ENCODE measurements around the gene KYNU. TPM values are rescaled to one million over a fixed set of nuclear protein-coding genes. Genes with fewer than 3 reads are reported as not detected.

The KYNU gene
- total RNA-seq, 1 experiment from 2014 or later = 0.75 TPM

DNA sequence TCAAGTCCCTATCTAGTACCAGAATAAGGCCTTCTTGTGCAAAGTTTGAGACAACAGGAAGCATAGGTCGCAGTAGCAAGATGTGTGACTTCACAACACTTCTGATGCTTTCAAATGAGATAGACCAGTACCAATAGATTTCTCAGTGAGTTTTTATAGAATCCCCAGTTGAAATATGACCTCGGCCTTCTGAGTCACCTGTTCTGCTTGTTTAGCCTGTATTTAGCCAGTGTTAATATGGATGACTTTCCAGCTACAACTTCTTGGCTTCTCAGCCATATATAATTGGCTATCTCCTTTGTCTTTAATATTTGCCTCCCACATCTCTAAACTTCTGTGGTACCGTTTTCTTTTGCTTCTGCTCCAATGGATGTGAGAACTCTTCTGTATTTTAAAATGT is 113.8 kb downstream of the KYNU start:
- Histone ChIP-seq H2AFZ (ENCODE audit: low read length) (no peak overlapping the region), H3K4me3 (ENCODE audit: low read length) (no peak overlapping the region), H3K79me2 (ENCODE audit: low read length) (no peaks in the 10 kb centered on the region), H3K9me2 (replicated peaks; ENCODE audit: insufficient read depth, low read length) (no peaks in the 10 kb centered on the region), H3K27ac (ENCODE audit: low read length) (no peak overlapping the region), H4K20me1 (ENCODE audit: insufficient read depth, low read depth, low read length) (no peaks in the 10 kb centered on the region), H3K36me3 (ENCODE audit: insufficient read depth, low read length) (no peaks in the 10 kb centered on the region), H3K9me3 (ENCODE audit: low read length) (no peaks in the 10 kb centered on the region), H3K4me1 (ENCODE audit: low read length) (peaks cover 28% of the 10 kb centered on the region), H3K27me3 (ENCODE audit: low read length) (no peaks in the 10 kb centered on the region), H3K9ac (ENCODE audit: low read length) (no peak overlapping the region), H3K4me2 (ENCODE audit: low read depth, low read length, poor library complexity, severe bottlenecking) (no peak overlapping the region)
- no peak for DNase-seq

DNA sequence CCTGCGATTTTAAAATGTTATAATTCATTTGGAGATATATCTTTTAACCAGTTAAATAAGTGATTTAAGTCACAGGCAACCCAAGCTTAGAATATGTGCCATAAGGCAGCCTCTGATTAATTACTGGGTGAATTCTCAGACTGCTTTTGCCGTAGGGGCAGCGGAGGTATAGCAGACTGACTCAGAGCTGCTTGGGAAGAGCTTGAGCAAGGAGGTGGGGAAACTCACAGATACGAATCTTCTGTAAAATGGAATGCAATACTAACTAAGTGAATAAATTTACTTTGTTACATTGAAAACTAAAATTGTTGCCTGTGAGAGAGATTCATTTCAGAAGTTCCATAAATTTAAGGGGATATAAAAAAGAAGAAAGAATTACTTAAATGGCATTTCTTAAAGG is 115.4 kb downstream of the KYNU start:
- H3K79me2 ChIP-seq (ENCODE audit: low read length) = no peaks in the 10 kb centered on the region
- no peaks in the 10 kb centered on the region for H3K9me3 ChIP-seq (ENCODE audit: low read length)
- no peak overlapping the region for H3K9ac ChIP-seq (ENCODE audit: low read length)
- DNase-seq = no peak
- H3K27me3 ChIP-seq (ENCODE audit: low read length) = no peaks in the 10 kb centered on the region
- H2AFZ ChIP-seq (ENCODE audit: low read length) = no peak overlapping the region
- H3K9me2 ChIP-seq (replicated peaks; ENCODE audit: insufficient read depth, low read length) = no peaks in the 10 kb centered on the region
- H4K20me1 ChIP-seq (ENCODE audit: insufficient read depth, low read depth, low read length) = no peaks in the 10 kb centered on the region
- H3K4me1 ChIP-seq (ENCODE audit: low read length) = peaks cover 23% of the 10 kb centered on the region
- H3K27ac ChIP-seq (ENCODE audit: low read length) = no peak overlapping the region
- no peaks in the 10 kb centered on the region for H3K36me3 ChIP-seq (ENCODE audit: insufficient read depth, low read length)
- H3K4me3 ChIP-seq (ENCODE audit: low read length) = no peak overlapping the region
- H3K4me2 ChIP-seq (ENCODE audit: low read depth, low read length, poor library complexity, severe bottlenecking) = no peak overlapping the region

DNA sequence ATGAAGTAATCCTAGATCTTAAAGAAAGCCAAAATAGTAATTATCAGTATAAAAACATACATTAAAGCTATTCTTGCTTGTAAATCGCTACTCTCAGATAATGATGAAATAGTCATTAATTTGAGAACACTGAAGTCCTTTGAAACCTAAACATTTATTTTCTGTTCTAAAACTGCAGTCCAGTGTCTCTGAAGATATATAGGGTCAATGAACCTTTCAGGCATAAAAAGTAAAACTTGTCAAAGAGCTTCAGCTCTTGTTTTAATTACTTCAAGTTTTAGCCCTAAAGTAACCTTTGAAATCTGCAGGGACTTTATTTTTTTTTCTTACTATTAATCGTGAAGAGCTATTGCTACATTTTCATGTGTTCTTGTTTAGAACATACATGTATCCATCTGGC is 116.3 kb downstream of the KYNU start:
- H3K36me3 ChIP-seq (ENCODE audit: insufficient read depth, low read length) = no peaks in the 10 kb centered on the region
- no peaks in the 10 kb centered on the region for H3K9me3 ChIP-seq (ENCODE audit: low read length)
- no peaks in the 10 kb centered on the region for H4K20me1 ChIP-seq (ENCODE audit: insufficient read depth, low read depth, low read length)
- H3K27ac ChIP-seq (ENCODE audit: low read length) = no peak overlapping the region
- H3K4me3 ChIP-seq (ENCODE audit: low read length) = no peak overlapping the region
- no peak overlapping the region for H3K4me2 ChIP-seq (ENCODE audit: low read depth, low read length, poor library complexity, severe bottlenecking)
- peaks cover 21% of the 10 kb centered on the region for H3K4me1 ChIP-seq (ENCODE audit: low read length)
- no peak for DNase-seq
- no peaks in the 10 kb centered on the region for H3K79me2 ChIP-seq (ENCODE audit: low read length)
- no peak overlapping the region for H3K9ac ChIP-seq (ENCODE audit: low read length)
- H3K9me2 ChIP-seq (replicated peaks; ENCODE audit: insufficient read depth, low read length) = no peaks in the 10 kb centered on the region
- H3K27me3 ChIP-seq (ENCODE audit: low read length) = no peaks in the 10 kb centered on the region
- H2AFZ ChIP-seq (ENCODE audit: low read length) = no peak overlapping the region

DNA sequence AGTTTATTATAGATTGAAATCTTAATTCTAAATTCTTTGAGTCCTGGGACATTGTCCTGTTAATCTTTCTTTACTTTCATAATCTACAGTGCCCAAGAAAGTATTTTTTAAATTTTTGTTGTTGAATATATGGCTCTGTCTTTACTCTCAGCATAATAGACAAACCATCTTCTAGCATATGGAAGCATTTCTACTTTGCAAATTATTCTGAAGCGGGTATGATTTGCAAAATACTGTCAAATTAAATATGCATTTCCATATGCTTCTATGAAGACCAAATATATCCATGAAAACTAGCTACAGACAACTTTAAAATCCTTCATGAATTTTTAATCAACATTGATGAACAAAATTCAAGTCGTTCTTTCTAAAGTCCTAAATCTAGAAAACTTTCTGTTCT is 117.2 kb downstream of the KYNU start:
- no peak overlapping the region for H2AFZ ChIP-seq (ENCODE audit: low read length)
- H3K4me3 ChIP-seq (ENCODE audit: low read length) = no peak overlapping the region
- H3K4me1 ChIP-seq (ENCODE audit: low read length) = peaks cover 12% of the 10 kb centered on the region
- no peak for DNase-seq
- H3K4me2 ChIP-seq (ENCODE audit: low read depth, low read length, poor library complexity, severe bottlenecking) = no peak overlapping the region
- no peaks in the 10 kb centered on the region for H3K27me3 ChIP-seq (ENCODE audit: low read length)
- no peak overlapping the region for H3K27ac ChIP-seq (ENCODE audit: low read length)
- no peaks in the 10 kb centered on the region for H3K9me3 ChIP-seq (ENCODE audit: low read length)
- H4K20me1 ChIP-seq (ENCODE audit: insufficient read depth, low read depth, low read length) = no peaks in the 10 kb centered on the region
- no peak overlapping the region for H3K9ac ChIP-seq (ENCODE audit: low read length)
- no peaks in the 10 kb centered on the region for H3K36me3 ChIP-seq (ENCODE audit: insufficient read depth, low read length)
- no peaks in the 10 kb centered on the region for H3K79me2 ChIP-seq (ENCODE audit: low read length)
- no peaks in the 10 kb centered on the region for H3K9me2 ChIP-seq (replicated peaks; ENCODE audit: insufficient read depth, low read length)

DNA sequence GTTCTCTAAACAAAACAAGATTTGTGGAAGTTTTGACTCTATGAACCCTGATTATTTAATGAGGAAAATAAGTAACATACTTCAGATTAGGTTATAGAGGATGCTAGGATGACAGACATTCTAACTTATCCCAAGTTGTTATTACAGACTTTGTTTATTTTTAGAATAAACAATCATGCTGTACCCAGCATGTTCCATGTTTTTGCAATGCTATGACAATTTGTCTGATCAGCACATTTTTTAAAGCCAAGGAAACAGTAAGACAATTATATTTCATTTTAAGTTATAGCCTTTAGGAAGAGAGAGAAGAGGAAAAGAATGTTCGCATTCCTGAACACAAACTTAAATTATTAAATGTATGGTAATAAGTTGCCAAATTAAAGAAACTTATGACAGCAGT is 119.8 kb downstream of the KYNU start:
- H3K79me2 ChIP-seq (ENCODE audit: low read length) = no peaks in the 10 kb centered on the region
- no peak for DNase-seq
- no peak overlapping the region for H3K27ac ChIP-seq (ENCODE audit: low read length)
- no peak overlapping the region for H3K9ac ChIP-seq (ENCODE audit: low read length)
- H3K36me3 ChIP-seq (ENCODE audit: insufficient read depth, low read length) = no peaks in the 10 kb centered on the region
- H3K9me3 ChIP-seq (ENCODE audit: low read length) = no peaks in the 10 kb centered on the region
- H2AFZ ChIP-seq (ENCODE audit: low read length) = no peak overlapping the region
- no peak overlapping the region for H3K4me2 ChIP-seq (ENCODE audit: low read depth, low read length, poor library complexity, severe bottlenecking)
- H3K4me1 ChIP-seq (ENCODE audit: low read length) = no peaks in the 10 kb centered on the region
- no peaks in the 10 kb centered on the region for H3K9me2 ChIP-seq (replicated peaks; ENCODE audit: insufficient read depth, low read length)
- H3K27me3 ChIP-seq (ENCODE audit: low read length) = no peaks in the 10 kb centered on the region
- H3K4me3 ChIP-seq (ENCODE audit: low read length) = no peak overlapping the region
- no peaks in the 10 kb centered on the region for H4K20me1 ChIP-seq (ENCODE audit: insufficient read depth, low read depth, low read length)

DNA sequence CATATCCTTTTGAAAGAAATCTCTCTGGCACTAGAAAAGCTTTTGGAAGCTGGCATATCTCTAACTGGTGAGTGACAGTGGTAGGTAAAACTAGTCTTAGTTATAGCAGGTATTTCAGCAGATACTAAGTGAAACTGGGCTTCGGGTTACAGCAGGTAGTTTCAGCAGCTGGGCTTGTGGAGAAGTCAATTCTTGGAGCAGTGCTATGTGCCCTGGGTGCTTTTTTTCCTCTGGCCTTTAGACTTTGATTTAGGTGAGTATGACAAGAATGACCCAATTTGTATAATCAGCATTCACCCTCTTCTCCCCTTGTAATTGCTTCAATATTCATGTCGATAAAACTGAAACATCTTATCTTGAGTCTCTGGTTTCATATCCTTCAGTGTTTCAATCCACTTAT is 123.1 kb downstream of the KYNU start:
- H3K9me3 ChIP-seq (ENCODE audit: low read length) = no peaks in the 10 kb centered on the region
- H3K9ac ChIP-seq (ENCODE audit: low read length) = no peak overlapping the region
- H3K9me2 ChIP-seq (replicated peaks; ENCODE audit: insufficient read depth, low read length) = no peaks in the 10 kb centered on the region
- no peaks in the 10 kb centered on the region for H4K20me1 ChIP-seq (ENCODE audit: insufficient read depth, low read depth, low read length)
- no peaks in the 10 kb centered on the region for H3K4me1 ChIP-seq (ENCODE audit: low read length)
- H3K36me3 ChIP-seq (ENCODE audit: insufficient read depth, low read length) = no peaks in the 10 kb centered on the region
- H3K79me2 ChIP-seq (ENCODE audit: low read length) = no peaks in the 10 kb centered on the region
- no peak overlapping the region for H3K4me3 ChIP-seq (ENCODE audit: low read length)
- DNase-seq = no peak
- no peak overlapping the region for H2AFZ ChIP-seq (ENCODE audit: low read length)
- H3K4me2 ChIP-seq (ENCODE audit: low read depth, low read length, poor library complexity, severe bottlenecking) = no peak overlapping the region
- H3K27ac ChIP-seq (ENCODE audit: low read length) = no peak overlapping the region
- no peaks in the 10 kb centered on the region for H3K27me3 ChIP-seq (ENCODE audit: low read length)

DNA sequence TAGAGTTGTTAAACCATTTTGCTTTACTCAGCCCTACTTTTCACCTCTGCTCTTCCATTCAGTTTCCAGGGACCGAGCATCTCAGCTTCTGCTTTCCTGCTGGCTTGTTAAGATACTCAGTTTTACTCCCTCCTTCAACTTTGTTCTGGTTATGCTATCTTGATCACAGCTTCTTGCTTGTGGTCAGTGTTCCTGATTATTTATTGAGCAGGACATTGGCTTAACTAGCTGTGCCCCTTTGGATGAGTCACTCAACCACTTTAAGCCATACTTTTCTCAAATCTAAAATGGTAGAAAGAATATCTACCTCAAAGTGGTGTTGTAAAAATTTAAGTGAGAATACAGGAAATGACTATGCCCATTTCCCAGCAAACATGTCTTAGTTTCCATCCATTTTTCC is 124.0 kb downstream of the KYNU start:
- no peaks in the 10 kb centered on the region for H3K4me1 ChIP-seq (ENCODE audit: low read length)
- no peak overlapping the region for H3K9ac ChIP-seq (ENCODE audit: low read length)
- no peaks in the 10 kb centered on the region for H3K36me3 ChIP-seq (ENCODE audit: insufficient read depth, low read length)
- no peaks in the 10 kb centered on the region for H3K9me2 ChIP-seq (replicated peaks; ENCODE audit: insufficient read depth, low read length)
- no peak overlapping the region for H3K27ac ChIP-seq (ENCODE audit: low read length)
- no peaks in the 10 kb centered on the region for H3K79me2 ChIP-seq (ENCODE audit: low read length)
- no peaks in the 10 kb centered on the region for H4K20me1 ChIP-seq (ENCODE audit: insufficient read depth, low read depth, low read length)
- H3K4me2 ChIP-seq (ENCODE audit: low read depth, low read length, poor library complexity, severe bottlenecking) = no peak overlapping the region
- H2AFZ ChIP-seq (ENCODE audit: low read length) = no peak overlapping the region
- DNase-seq = no peak
- no peaks in the 10 kb centered on the region for H3K9me3 ChIP-seq (ENCODE audit: low read length)
- H3K27me3 ChIP-seq (ENCODE audit: low read length) = no peaks in the 10 kb centered on the region
- H3K4me3 ChIP-seq (ENCODE audit: low read length) = no peak overlapping the region

DNA sequence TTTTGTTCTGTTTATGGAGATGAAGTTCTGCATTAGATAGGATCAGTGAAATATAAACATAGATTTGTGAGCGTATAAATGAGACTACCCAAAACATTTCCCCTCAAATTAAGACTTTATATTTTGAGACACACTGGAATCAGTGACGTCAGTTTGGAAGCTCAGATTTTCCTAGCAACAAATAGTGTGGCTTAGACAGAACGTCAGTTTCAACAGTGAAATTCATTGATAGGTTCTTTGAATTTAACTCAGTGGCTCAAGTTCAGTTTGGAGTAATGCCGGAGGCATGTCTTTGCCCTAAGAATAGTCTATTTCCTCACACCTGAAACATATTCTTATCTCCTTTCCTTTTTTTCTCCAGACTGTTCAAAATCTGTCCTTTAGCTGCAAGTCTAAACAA is 138.2 kb downstream of the KYNU start:
- Histone ChIP-seq H3K9me3 (ENCODE audit: low read length) (no peaks in the 10 kb centered on the region), H3K4me3 (ENCODE audit: low read length) (no peak overlapping the region), H3K27me3 (ENCODE audit: low read length) (no peaks in the 10 kb centered on the region), H3K9me2 (replicated peaks; ENCODE audit: insufficient read depth, low read length) (no peaks in the 10 kb centered on the region), H3K27ac (ENCODE audit: low read length) (no peak overlapping the region), H2AFZ (ENCODE audit: low read length) (no peak overlapping the region), H3K79me2 (ENCODE audit: low read length) (no peaks in the 10 kb centered on the region), H4K20me1 (ENCODE audit: insufficient read depth, low read depth, low read length) (no peaks in the 10 kb centered on the region), H3K4me2 (ENCODE audit: low read depth, low read length, poor library complexity, severe bottlenecking) (no peak overlapping the region), H3K9ac (ENCODE audit: low read length) (no peak overlapping the region), H3K36me3 (ENCODE audit: insufficient read depth, low read length) (no peaks in the 10 kb centered on the region), H3K4me1 (ENCODE audit: low read length) (no peaks in the 10 kb centered on the region)
- DNase-seq = no peak

DNA sequence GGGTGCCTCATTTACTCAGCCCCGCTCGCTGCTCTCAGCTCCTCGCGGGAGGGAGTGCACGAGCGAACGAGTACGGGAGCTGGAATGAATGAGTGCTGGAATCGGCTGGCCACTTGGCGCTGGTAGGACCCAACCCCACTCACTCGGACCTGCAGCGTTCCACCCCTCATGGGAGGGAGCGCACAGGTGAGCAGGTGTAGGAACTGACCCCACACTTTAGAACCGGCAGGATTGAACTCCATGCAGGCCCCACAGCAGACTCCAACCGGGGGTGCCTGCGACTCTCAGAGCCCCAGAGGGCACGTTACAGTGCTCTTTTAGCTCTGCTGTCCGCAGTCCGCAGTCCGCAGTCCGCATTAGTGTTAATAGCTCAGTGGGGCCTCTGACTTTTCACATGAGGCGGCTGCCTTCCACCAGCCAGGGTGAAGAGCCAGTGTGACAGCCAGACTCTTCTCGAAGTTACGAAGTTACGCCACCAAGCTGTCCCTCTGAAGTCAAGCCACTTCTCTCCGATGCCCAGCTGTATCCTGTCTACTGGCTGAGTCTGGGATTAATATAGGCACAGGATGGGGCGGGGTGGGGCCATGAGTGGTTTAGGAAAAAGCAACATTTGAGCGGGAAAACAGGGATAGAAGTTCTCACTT is 149.1 kb downstream of the KYNU start:
- Histone ChIP-seq H3K4me2 (ENCODE audit: low read depth, low read length, poor library complexity, severe bottlenecking) (no peak overlapping the region), H4K20me1 (ENCODE audit: insufficient read depth, low read depth, low read length) (no peaks in the 10 kb centered on the region), H3K27me3 (ENCODE audit: low read length) (no peaks in the 10 kb centered on the region)

More for the DNA sequence above, 149.1 kb downstream of the KYNU start:
- Histone ChIP-seq H3K4me3 (ENCODE audit: low read length) (no peak overlapping the region), H3K36me3 (ENCODE audit: insufficient read depth, low read length) (no peaks in the 10 kb centered on the region), H3K79me2 (ENCODE audit: low read length) (no peaks in the 10 kb centered on the region), H3K9me3 (ENCODE audit: low read length) (no peaks in the 10 kb centered on the region), H3K27ac (ENCODE audit: low read length) (no peak overlapping the region), H2AFZ (ENCODE audit: low read length) (no peak overlapping the region), H3K9me2 (replicated peaks; ENCODE audit: insufficient read depth, low read length) (no peaks in the 10 kb centered on the region), H3K4me1 (ENCODE audit: low read length) (no peaks in the 10 kb centered on the region), H3K9ac (ENCODE audit: low read length) (no peak overlapping the region)
- no peak for DNase-seq
